Inferior parietal cortex (tissue), 1 donor: Measurements from ENCODE around the gene TLL2.

ENCODE experiments used
- DNase-seq: peaks from one replicate; pipeline ENCODE4 v3.0.0-alpha.2; 2016; ENCODE audit errors: extremely low spot score

Gene TLL2

GRCh38 chr10:96324447-96324846 is 189.3 kb downstream of the TLL2 start:
- DNase-seq = no peak

DNA sequence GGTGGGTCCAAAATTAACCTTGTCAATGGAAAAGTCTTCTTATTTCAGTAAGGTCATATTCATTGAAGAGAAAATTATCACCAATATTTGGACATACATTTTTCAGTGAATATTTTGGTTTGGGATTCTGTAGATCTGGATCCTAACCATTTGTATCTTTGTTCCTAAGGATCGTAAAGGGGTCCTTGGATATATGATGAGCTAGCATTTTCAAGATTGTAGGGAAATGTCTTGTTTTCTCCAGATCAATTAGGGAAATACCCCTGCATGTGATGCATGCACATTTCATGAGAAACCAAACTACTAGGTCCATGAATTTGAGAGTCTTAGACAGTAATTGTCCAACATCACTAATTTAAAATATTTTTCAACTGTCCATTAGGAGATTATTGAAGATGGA is 191.5 kb downstream of the TLL2 start:
- no peak for DNase-seq

DNA sequence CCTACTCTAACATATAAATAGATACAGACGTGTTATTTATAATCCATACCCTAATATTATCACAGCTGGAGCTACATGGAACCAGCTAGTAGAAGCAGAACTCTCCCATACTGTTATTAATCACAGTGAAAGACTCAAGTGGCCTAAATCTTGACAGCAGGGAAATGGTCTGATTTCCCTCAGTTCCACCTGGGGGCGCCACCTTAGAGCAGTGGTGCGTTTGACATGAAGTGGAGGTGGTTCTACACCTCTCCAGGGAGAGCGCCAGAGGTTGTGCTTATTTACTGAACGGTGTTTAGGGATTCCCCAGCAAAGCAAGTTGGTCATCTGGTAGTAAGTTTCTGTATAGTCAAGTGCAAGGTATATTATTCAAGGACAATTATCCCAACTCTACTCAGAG is 191.9 kb downstream of the TLL2 start:
- no peak for DNase-seq

DNA sequence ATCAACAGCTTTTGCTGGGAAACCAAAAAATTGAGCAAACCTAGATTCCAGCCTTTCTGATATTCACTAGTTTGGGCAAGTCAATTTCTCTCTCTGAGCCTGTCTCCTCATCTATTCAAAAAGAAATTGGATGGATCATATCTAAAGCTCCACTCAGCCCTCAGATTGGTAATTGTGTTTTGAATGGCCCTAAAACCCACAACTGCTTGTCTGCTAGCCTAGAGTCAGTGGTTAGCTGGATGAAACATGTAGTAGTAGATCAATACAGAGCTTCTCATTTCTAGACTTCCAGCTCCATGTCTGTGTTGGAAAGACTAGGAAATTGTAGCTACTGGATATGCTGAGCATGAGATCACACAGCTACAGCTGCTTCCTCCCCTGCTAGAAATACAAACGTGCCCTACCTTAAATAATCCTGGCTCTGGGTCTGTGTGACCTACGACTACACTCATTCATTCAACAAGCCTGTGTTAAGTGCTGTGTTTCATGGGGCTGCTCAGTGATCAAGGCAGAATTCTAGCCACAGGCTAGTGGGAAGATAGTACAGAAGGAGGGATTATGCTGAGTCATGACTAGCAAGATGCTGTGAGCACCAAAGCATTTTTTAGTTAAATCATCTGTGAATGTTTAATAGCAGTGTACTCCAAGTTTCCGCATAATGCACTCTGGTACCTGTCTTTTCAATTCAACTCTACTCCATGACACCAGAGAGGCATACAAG is 193.8 kb downstream of the TLL2 start:
- no peak for DNase-seq

DNA sequence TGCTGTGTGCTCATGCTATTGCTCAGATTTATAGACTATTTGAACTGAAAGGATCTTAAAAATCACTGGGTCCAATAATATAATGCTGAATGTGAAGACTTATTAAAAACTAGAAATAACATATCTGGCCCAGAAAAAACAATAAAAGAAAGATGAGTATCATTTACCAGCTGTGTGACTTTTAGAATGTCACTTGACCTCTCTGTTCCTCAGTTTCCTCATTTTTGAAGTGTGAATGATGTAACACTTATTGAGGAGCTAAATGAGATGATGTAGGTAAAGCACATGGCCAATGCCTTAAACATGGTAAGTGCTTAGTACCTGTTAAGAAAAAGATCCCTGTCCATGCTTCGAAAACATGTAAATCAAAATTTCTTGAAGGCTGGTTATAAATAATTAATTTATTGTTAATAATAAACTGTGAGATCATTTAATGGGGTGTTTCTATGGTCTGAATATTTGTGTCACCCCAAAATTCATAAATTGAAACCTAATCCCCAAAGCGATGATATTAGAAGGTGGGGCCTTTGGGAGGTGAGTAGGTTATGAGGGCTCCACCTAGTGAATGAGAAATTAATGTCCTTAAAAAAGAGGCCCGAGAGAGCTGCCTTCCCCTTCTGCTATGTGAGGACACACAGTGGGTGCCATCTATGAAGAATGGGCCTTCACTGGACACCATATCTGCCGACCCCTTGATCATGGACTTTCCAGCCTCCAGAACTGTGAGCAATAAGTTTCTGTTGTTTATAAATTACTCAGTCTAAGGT is 196.5 kb downstream of the TLL2 start:
- no peak for DNase-seq
